Spinal cord (tissue), 10 donors: Measurements from ENCODE around the gene SLFN11. TPM values are rescaled to one million over a fixed set of nuclear protein-coding genes. Genes with fewer than 3 reads are reported as not detected.
"Not testable (repeated sequence)": the region's sequence is repeated elsewhere in the genome, so short reads cannot be mapped to it uniquely, and the experiment has no call there.

Experiments
- DNase-seq, 6 donors: peaks; one replicate each; pipeline versions ENCODE4 v3.0.0 to v3.0.0-alpha.2; 2013 to 2015; ENCODE audit warnings: low spot score in 6 of 6, low read depth in 4 of 6
- H3K27ac ChIP-seq: one replicate; pipeline ENCODE4 v1.5.1; 2013; ENCODE audit warnings: low read depth, low read length, control low read depth
- H3K27me3 ChIP-seq: one replicate; pipeline ENCODE4 v1.6.1; 2013; ENCODE audit warnings: low read length; ENCODE audit not compliant: control insufficient read depth, insufficient read depth
- H3K36me3 ChIP-seq: one replicate; pipeline ENCODE4 v1.6.1; 2013; ENCODE audit warnings: low read length; ENCODE audit not compliant: control insufficient read depth, insufficient read depth
- H3K4me1 ChIP-seq: one replicate; pipeline ENCODE4 v1.6.1; 2013; ENCODE audit warnings: low read length; ENCODE audit not compliant: control insufficient read depth, insufficient read depth
- H3K4me3 ChIP-seq: one replicate; pipeline ENCODE4 v1.5.1; 2013; ENCODE audit warnings: low read depth, low read length, control low read depth
- H3K9me3 ChIP-seq: one replicate; pipeline ENCODE4 v1.6.1; 2013; ENCODE audit warnings: low read length; ENCODE audit not compliant: control insufficient read depth, insufficient read depth
- WGBS: methylation state at CpG from one replicate; pipeline ENCODE4 v1.1.5; 2013; ENCODE audit warnings: missing lambda C conversion rate; ENCODE audit not compliant: insufficient coverage; 5-methylcytosine and 5-hydroxymethylcytosine counted together
- polyA plus RNA-seq, 2 donors: library from polyadenylated mRNA; unstranded; fragments of 120-200 nt; gene quantifications; one replicate each; pipeline ENCODE4 v1.2.1, GENCODE V29; 2013; ENCODE audit not compliant: insufficient read length in 2 of 2
- total RNA-seq, 2 donors: library from RNA; depleted of rRNA in 1 of 2; stranded (reverse); fragments of 120-200 nt in 1 of 2; fragments of >200 nt in 1 of 2; gene quantifications; one replicate each; pipeline versions ENCODE4 v1.2.3 to v1.2.4, GENCODE V29; 2013 to 2014
- donor health status: healthy.

The SLFN11 gene
- total and polyA plus RNA-seq, 4 donors: 6.1 to 32.2 (median 17.8) TPM

GRCh38 chr17:35342276-35342675 lies 31.1 kb downstream of the SLFN11 start:
- peaks cover 2% of the 10 kb centered on the region for H3K9me3 ChIP-seq
- peaks cover 47% of the 10 kb centered on the region for H3K27me3 ChIP-seq
- H3K4me1 ChIP-seq: peaks cover 18% of the 10 kb centered on the region
- no peaks in the 10 kb centered on the region for H3K36me3 ChIP-seq
- no peak overlapping the region for H3K4me3 ChIP-seq
- no peak for DNase-seq
- no peak overlapping the region for H3K27ac ChIP-seq

GRCh38 chr17:35341411-35341992 lies 31.9 kb downstream of the SLFN11 start:
- peaks cover 2% of the 10 kb centered on the region for H3K9me3 ChIP-seq
- H3K27me3 ChIP-seq: peaks cover 39% of the 10 kb centered on the region
- DNase-seq: no peak
- no CpG with 5 or more reads among the region's 5 CpGs for WGBS
- H3K27ac ChIP-seq: no peak overlapping the region
- no peak overlapping the region for H3K4me3 ChIP-seq
- no peaks in the 10 kb centered on the region for H3K36me3 ChIP-seq
- H3K4me1 ChIP-seq: peaks cover 13% of the 10 kb centered on the region

- no peaks in the 10 kb centered on the region for H3K4me1 ChIP-seq
- no peak for DNase-seq
- no peak overlapping the region for H3K27ac ChIP-seq
- H3K27me3 ChIP-seq: peaks cover 8% of the 10 kb centered on the region
- no peak overlapping the region for H3K4me3 ChIP-seq
- no peaks in the 10 kb centered on the region for H3K9me3 ChIP-seq
- H3K36me3 ChIP-seq: no peaks in the 10 kb centered on the region
- no CpG with 5 or more reads among the region's 2 CpGs for WGBS
These were observed 35.2 kb downstream of the SLFN11 start for GRCh38 chr17:35338230-35338629.

GRCh38 chr17:35337364-35337763 lies 36.1 kb downstream of the SLFN11 start:
- no peaks in the 10 kb centered on the region for H3K36me3 ChIP-seq
- peaks cover 3% of the 10 kb centered on the region for H3K27me3 ChIP-seq
- H3K27ac ChIP-seq: no peak overlapping the region

GRCh38 chr17:35333578-35333977 lies 39.8 kb downstream of the SLFN11 start:
- not testable (repeated sequence) for H3K36me3 ChIP-seq, H3K4me3 ChIP-seq, H3K4me1 ChIP-seq, DNase-seq, H3K27ac ChIP-seq, H3K9me3 ChIP-seq, H3K27me3 ChIP-seq
- WGBS: 82% methylated on average over 5 of the region's 5 CpGs

More at GRCh38 chr17:35337364-35337763, 36.1 kb downstream of the SLFN11 start:
- no peaks in the 10 kb centered on the region for H3K4me1 ChIP-seq
- no peak for DNase-seq
- no peaks in the 10 kb centered on the region for H3K9me3 ChIP-seq
- no peak overlapping the region for H3K4me3 ChIP-seq

- Histone ChIP-seq H3K4me3 (no peak overlapping the region), H3K27me3 (no peaks in the 10 kb centered on the region), H3K4me1 (no peaks in the 10 kb centered on the region), H3K9me3 (peaks cover 5% of the 10 kb centered on the region), H3K27ac (no peak overlapping the region), H3K36me3 (no peaks in the 10 kb centered on the region)
- no peak for DNase-seq
- no CpG with 5 or more reads among the region's 1 CpG for WGBS
These were observed 50.7 kb downstream of the SLFN11 start for GRCh38 chr17:35322749-35323148.

- no peak overlapping the region for H3K27ac ChIP-seq
- no CpG with 5 or more reads among the region's 2 CpGs for WGBS
- DNase-seq: no peak
- no peaks in the 10 kb centered on the region for H3K9me3 ChIP-seq
- H3K4me1 ChIP-seq: peaks cover 18% of the 10 kb centered on the region
- no peak overlapping the region for H3K4me3 ChIP-seq
- peaks cover 21% of the 10 kb centered on the region for H3K27me3 ChIP-seq
- no peaks in the 10 kb centered on the region for H3K36me3 ChIP-seq
These were observed 57.5 kb downstream of the SLFN11 start for GRCh38 chr17:35315971-35316370.

DNA sequence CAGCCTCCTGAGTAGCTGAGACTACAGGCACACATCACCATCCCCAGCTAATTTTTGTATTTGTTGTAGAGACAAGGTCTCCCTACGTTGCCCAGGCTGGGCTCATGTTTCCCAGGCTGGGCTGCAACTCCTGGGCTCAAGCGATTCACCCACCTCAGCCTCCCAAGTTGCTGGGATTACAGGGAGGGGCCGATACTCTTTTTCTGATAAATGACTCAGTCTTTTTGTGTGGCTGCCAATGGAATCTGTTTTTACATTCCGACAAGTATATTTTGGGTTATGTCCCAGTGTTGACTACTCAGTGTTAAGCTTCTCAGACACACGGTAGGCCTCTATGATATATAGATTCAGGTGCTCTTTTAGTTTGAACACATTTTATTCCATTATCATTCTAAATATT lies 58.1 kb downstream of the SLFN11 start:
- H3K4me3 ChIP-seq: no peak overlapping the region
- H3K9me3 ChIP-seq: no peaks in the 10 kb centered on the region
- WGBS: 58% methylated on average over 3 of the region's 5 CpGs
- H3K27me3 ChIP-seq: peaks cover 21% of the 10 kb centered on the region
- peak in 1 of 6 donors; percentile 16 for DNase-seq
- H3K36me3 ChIP-seq: no peaks in the 10 kb centered on the region
- peaks cover 18% of the 10 kb centered on the region for H3K4me1 ChIP-seq
- H3K27ac ChIP-seq: no peak overlapping the region

GRCh38 chr17:35314415-35315216 lies 58.8 kb downstream of the SLFN11 start:
- H3K4me1 ChIP-seq: peaks cover 18% of the 10 kb centered on the region
- H3K27me3 ChIP-seq: peaks cover 21% of the 10 kb centered on the region
- no peaks in the 10 kb centered on the region for H3K9me3 ChIP-seq
- H3K27ac ChIP-seq: no peak overlapping the region
- no peaks in the 10 kb centered on the region for H3K36me3 ChIP-seq
- DNase-seq: no peak
- H3K4me3 ChIP-seq: no peak overlapping the region
- WGBS: 57% methylated on average over 6 of the region's 9 CpGs

DNA sequence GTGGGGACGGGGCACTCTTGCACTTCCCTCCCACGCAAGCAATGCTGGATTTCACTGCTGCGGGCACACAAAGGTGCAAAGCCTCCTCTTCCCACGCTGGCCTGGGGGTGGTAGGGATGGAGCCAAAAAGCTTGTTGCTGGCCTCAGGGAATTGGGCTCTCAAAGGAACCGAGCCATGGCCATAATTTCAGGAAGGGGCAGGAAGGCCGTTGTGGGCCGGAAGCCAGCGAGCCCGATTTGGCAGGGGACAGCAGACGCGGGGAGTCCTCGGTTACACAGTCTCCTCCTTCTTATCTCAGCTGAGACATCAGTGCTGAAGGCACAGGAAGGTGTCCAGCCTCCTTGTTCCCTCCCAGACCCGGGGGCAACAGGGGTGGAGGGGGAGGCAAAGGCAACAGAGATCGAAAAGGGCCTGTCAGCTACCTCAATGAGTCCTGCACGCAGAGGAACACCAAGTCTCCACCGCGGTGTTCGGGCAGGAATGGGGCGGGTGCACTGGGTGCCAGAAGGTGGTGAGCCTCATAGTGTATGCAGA lies 59.5 kb downstream of the SLFN11 start:
- WGBS: 25% methylated on average over 14 of the region's 19 CpGs
- Histone ChIP-seq H3K9me3 (no peaks in the 10 kb centered on the region), H3K27me3 (peaks cover 21% of the 10 kb centered on the region), H3K36me3 (no peaks in the 10 kb centered on the region), H3K4me1 (peaks cover 18% of the 10 kb centered on the region), H3K4me3 (no peak overlapping the region), H3K27ac (no peak overlapping the region)
- no peak for DNase-seq
